GM12878 (cell line): ENCODE data around the gene EIF4EBP2.

Experiments used
- ATF2 ChIP-seq: IDR thresholded peaks from 2 replicates; pipeline ENCODE4 v1.6.1; 2012; ENCODE audit warnings: low read length, inconsistent platforms
- CTCF ChIP-seq, 3 experiments: IDR thresholded peaks in 2 of 3; conservative IDR thresholded peaks in 1 of 3; 2 replicates each; pipeline ENCODE4 v1.5.1; 2011; ENCODE audit warnings: low read depth in 3 of 3, low read length in 3 of 3, mild to moderate bottlenecking in 3 of 3, control low read depth in 2 of 3, moderate library complexity in 2 of 3, inconsistent platforms in 1 of 3, mixed read lengths in 1 of 3; ENCODE audit not compliant: control insufficient read depth in 2 of 3, insufficient read depth in 1 of 3; ENCODE audit errors: extremely low read depth in 1 of 3
- DPF2 ChIP-seq: fragments of 450-650 bp; IDR thresholded peaks from 2 replicates; pipeline ENCODE4 v1.6.1; 2017; ENCODE audit warnings: mild to moderate bottlenecking
- KDM1A ChIP-seq: fragments of 200-600 bp; sonication (generic); IDR thresholded peaks from 2 replicates; pipeline ENCODE4 v1.6.1; 2016; ENCODE audit warnings: borderline replicate concordance

GRCh38 chr10:70359017-70359550, 44.9 kb upstream of the EIF4EBP2 start:
- TF ChIP-seq ATF2 (no peak), CTCF (IDR thresholded peaks at IDR 0.05 in 2 of 3, conservative IDR thresholded peaks at IDR 0.05 in 1 of 3; ENCODE audit: control insufficient read depth in 2 of 3, extremely low read depth in 1 of 3, insufficient read depth in 1 of 3, low read depth in 3 of 3, low read length in 3 of 3) (no peak), KDM1A (no peak), DPF2 (no peak)
